Esophagus muscularis mucosa (tissue), 4 donors: ENCODE data around the gene CAMK2A. TPM values are rescaled to one million over a fixed set of nuclear protein-coding genes. Genes with fewer than 3 reads are reported as not detected.

Source experiments
- DNase-seq: peaks from one replicate; pipeline ENCODE4 v3.0.0-alpha.2; 2017; ENCODE audit errors: extremely low spot score
- H3K27ac ChIP-seq, 4 donors: fragments of 200-600 bp; sonication (generic); replicated peaks in 1 of 4; 1 replicate in 3 of 4; 2 replicates in 1 of 4; pipeline ENCODE4 v1.5.1; 2016 to 2019; ENCODE audit warnings: mild to moderate bottlenecking in 1 of 4
- H3K27me3 ChIP-seq, 4 donors: fragments of 200-600 bp; sonication (generic); one replicate each; pipeline versions ENCODE4 v1.5.1 to v1.6.0; 2016 to 2019
- H3K36me3 ChIP-seq, 4 donors: fragments of 200-600 bp; sonication (generic); one replicate each; pipeline ENCODE4 v1.5.1; 2016 to 2019
- H3K4me1 ChIP-seq, 4 donors: fragments of 200-600 bp; sonication (generic); one replicate each; pipeline ENCODE4 v1.5.1; 2016 to 2019
- H3K4me3 ChIP-seq, 4 donors: fragments of 200-600 bp; sonication (generic); 1 replicate in 2 of 4; 2 replicates in 2 of 4; pipeline ENCODE4 v1.5.1; 2016 to 2019; ENCODE audit warnings: mild to moderate bottlenecking in 4 of 4, moderate library complexity in 1 of 4
- H3K9me3 ChIP-seq, 4 donors: fragments of 200-600 bp; sonication (generic); 1 replicate in 3 of 4; 2 replicates in 1 of 4; pipeline ENCODE4 v1.5.1; 2016 to 2019
- EP300 ChIP-seq: sonication (generic); formaldehyde crosslinking; IDR thresholded peaks from one replicate; pipeline ENCODE4 v1.6.1; 2017; ENCODE audit warnings: antibody characterized with exemption
- POLR2A ChIP-seq: fragments of 450-650 bp; IDR thresholded peaks from one replicate; pipeline ENCODE4 v1.6.1; 2017; ENCODE audit warnings: antibody characterized with exemption, moderate library complexity, mild to moderate bottlenecking, low read depth
- POLR2AphosphoS5 ChIP-seq, 2 donors: sonication (generic); formaldehyde crosslinking; IDR thresholded peaks; one replicate each; pipeline ENCODE4 v1.6.1; 2017; ENCODE audit warnings: antibody characterized with exemption in 2 of 2
- WGBS: methylation state at CpG from one replicate; pipeline ENCODE4 v1.1.5; 2018; 5-methylcytosine and 5-hydroxymethylcytosine counted together
- intact Hi-C: fragments of 100-400 bp; cut with DNase I; formaldehyde crosslinking; loops from one replicate; pipeline ENCODE4 v1.15.1; 2023
- total RNA-seq, 4 donors: library from RNA; depleted of rRNA; stranded (reverse); fragments of >200 nt; gene quantifications; one replicate each; pipeline versions ENCODE4 v1.1.0 to v1.2.1, GENCODE V29; 2016
- TF ChIP-seq, protein P1 (sequence below), 3 experiments: fragments of 200-600 bp in 2 of 3; fragments of 450-650 bp in 1 of 3; sonication (generic) in 2 of 3; IDR thresholded peaks; one replicate each; pipeline ENCODE4 v1.5.1; 2017 to 2019; ENCODE audit warnings: antibody characterized with exemption in 3 of 3, mild to moderate bottlenecking in 2 of 3, moderate library complexity in 1 of 3

The CAMK2A gene
- total RNA-seq, 4 donors from 2014 or later: 2.5 to 8.0 (median 3.8) TPM

DNA sequence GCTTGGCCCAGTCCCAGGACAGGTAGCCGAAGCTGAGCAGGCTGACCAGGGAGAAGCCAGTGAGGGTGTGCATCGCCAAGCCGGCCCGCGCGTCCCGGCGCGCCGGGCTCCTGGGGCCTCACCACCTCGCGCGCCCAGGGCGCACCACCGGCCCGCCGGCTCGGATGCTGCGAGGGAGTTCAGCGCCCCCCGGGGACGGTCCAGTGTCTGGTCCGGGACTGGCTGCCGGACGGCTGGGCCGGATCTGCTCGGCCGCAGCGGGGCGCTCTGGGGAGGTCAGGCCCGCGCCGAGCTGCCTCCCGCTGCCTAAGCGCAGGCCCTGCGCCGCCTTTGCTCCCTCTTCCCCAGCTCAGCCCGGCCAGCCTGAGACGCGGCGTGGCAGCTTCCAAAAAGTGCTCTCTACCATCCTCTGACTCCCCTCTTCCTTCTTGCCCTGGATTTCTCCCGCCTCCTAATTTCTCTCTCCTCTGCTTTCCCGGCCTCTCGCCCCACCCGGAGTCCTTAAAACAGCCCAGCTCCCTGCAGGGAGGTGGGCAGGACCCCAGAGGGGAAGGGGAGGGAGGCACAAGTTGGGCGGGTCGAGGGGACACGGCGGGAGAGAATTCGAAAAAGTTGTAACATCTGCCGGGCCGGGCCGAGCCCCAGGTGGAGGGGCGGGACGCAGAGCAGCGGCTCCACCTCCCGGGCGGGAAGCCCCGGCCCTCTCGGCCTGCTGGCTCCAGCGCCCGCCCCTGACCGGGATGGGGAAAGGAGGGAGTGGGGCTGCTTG lies 12.9 kb upstream of the CAMK2A start, which contains the start of gene ARSI:
TSS of gene ARSI (minus strand) at position 605 of the 769 bp plus-strand sequence. CDS start at position 73, 532 bp downstream.
- WGBS: 8% methylated on average over 28 of the region's 63 CpGs
- no peak for TF ChIP-seq EP300
- TF ChIP-seq POLR2AphosphoS5 (IDR thresholded peaks at IDR 0.05): peak; percentile 24 to 46
- TF ChIP-seq, protein P1, sequence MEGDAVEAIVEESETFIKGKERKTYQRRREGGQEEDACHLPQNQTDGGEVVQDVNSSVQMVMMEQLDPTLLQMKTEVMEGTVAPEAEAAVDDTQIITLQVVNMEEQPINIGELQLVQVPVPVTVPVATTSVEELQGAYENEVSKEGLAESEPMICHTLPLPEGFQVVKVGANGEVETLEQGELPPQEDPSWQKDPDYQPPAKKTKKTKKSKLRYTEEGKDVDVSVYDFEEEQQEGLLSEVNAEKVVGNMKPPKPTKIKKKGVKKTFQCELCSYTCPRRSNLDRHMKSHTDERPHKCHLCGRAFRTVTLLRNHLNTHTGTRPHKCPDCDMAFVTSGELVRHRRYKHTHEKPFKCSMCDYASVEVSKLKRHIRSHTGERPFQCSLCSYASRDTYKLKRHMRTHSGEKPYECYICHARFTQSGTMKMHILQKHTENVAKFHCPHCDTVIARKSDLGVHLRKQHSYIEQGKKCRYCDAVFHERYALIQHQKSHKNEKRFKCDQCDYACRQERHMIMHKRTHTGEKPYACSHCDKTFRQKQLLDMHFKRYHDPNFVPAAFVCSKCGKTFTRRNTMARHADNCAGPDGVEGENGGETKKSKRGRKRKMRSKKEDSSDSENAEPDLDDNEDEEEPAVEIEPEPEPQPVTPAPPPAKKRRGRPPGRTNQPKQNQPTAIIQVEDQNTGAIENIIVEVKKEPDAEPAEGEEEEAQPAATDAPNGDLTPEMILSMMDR (IDR thresholded peaks at IDR 0.05): peak; percentile 22 to 29 (median 23)
- intact Hi-C loops: no loop called here
- Histone ChIP-seq H3K4me1 (peaks cover 14 to 95% (median 81%) of the 10 kb centered on the region in 4 donors), H3K9me3 (no peaks in the 10 kb centered on the region), H3K36me3 (peaks cover 0 to 6% (median 2%) of the 10 kb centered on the region in 4 donors), H3K27ac (peak within 1 kb of the TSS; percentile 76 to 83 (median 82)), H3K27me3 (peaks cover 0 to 30% (median 0%) of the 10 kb centered on the region in 4 donors), H3K4me3 (peak within 1 kb of the TSS; percentile 49 to 59 (median 52))
- no peak for DNase-seq

DNA sequence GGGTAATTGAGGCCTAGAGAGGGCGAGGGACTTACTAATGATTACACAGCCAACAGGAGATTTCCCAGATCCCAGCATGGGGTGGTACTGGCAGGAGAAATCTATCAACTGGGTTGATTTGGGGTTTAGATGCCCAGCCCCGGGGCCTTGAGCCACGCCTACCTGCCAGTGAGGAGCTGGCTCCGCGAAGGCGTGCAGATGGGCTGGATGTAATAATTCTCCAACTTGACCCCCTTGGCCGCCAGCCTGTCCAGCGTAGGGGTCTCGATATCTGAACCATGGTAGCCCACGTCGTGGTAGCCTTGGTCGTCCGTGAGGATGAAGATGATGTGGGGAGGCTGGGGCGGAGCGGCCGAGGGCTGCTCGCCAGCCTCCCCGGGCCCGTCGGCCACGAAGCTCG lies 12.3 kb upstream of the CAMK2A start:
- intact Hi-C loops: no loop called here
- Histone ChIP-seq H3K36me3 (peaks cover 0 to 12% (median 4%) of the 10 kb centered on the region in 4 donors), H3K9me3 (no peaks in the 10 kb centered on the region), H3K4me3 (peak overlapping the region; percentile 49 to 59 (median 52)), H3K4me1 (peaks cover 14 to 89% (median 81%) of the 10 kb centered on the region in 4 donors), H3K27ac (peak overlapping the region; percentile 76 to 83 (median 82)), H3K27me3 (peaks cover 0 to 30% (median 0%) of the 10 kb centered on the region in 4 donors)
- TF ChIP-seq POLR2A (no peak), POLR2AphosphoS5 (IDR thresholded peaks at IDR 0.05) (no peak), EP300 (no peak)
- TF ChIP-seq, protein P1 (IDR thresholded peaks at IDR 0.05): no peak
- no peak for DNase-seq
- 23% methylated on average over 12 of the region's 22 CpGs for WGBS

DNA sequence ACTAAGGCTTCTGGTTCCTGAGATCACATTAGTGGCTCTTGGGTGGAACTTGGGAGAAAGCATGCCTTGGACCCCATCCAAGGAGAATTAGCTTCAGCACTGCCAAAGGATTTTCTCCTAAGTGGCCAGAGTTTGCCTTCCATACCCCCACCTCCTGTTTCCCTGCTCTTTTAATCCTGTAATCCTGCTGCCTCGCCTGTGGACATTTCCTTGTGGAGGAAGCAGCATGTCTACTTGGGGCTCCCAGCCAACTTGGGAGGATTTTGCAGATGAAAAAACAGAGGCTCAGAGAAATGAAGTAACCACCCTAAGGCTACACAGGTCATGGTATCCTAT lies 11.6 kb upstream of the CAMK2A start:
- no peaks in the 10 kb centered on the region for H3K9me3 ChIP-seq
- intact Hi-C loops: no loop called here
- no peak for DNase-seq
- TF ChIP-seq, protein P1 (IDR thresholded peaks at IDR 0.05): no peak
- TF ChIP-seq POLR2AphosphoS5 (IDR thresholded peaks at IDR 0.05) (no peak), POLR2A (no peak), EP300 (no peak)
- 60% methylated on average over 1 of the region's 1 CpG for WGBS
- H3K4me3 ChIP-seq: peak overlapping the region; percentile 14 to 52 (median 14)
- H3K27ac ChIP-seq: peak overlapping the region in 3 of 4 donors; percentile 35 to 83 (median 83)
- peaks cover 0 to 12% (median 4%) of the 10 kb centered on the region in 4 donors for H3K36me3 ChIP-seq
- peaks cover 14 to 81% (median 77%) of the 10 kb centered on the region in 4 donors for H3K4me1 ChIP-seq
- peaks cover 0 to 30% (median 0%) of the 10 kb centered on the region in 4 donors for H3K27me3 ChIP-seq

DNA sequence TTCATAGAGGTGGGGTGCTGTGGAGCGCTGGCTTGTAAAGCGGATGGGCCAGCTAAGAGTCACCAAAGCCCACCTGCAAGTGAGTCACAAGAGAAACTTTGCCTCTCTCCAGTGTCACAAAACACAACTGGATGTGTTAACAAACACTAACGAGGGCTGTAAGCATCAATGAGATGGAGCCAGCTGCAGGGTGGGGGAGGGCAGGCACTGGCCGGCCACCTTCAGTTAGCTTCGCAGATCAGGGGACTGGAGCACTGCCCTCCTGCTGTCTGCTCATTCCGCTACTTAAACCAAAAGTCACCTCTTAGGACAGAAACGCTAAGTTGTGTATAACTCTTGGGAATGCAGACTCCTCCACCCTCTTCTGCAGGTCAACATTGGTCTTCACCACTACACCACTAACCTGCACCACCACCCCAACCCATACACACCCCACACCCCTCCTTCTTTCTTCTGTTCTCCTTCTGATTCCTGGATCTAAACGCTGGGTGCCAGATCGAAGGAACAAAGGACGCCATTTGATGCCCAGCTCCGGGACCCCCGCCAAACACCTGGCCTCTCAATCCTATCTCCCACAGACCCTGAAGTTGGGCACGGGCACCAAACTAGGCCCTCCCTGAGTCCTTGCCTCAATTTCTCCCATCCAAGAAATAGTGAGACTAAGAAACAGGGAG lies 11.1 kb upstream of the CAMK2A start:
- peak overlapping the region; percentile 14 to 52 (median 14) for H3K4me3 ChIP-seq
- peaks cover 0 to 30% (median 0%) of the 10 kb centered on the region in 4 donors for H3K27me3 ChIP-seq
- WGBS: 58% methylated on average over 13 of the region's 13 CpGs
- peak overlapping the region; percentile 35 to 83 (median 69) for H3K27ac ChIP-seq
- TF ChIP-seq POLR2A: no peak
- TF ChIP-seq, protein P1 (IDR thresholded peaks at IDR 0.05): no peak
- TF ChIP-seq EP300: no peak
- no peak for TF ChIP-seq POLR2AphosphoS5 (IDR thresholded peaks at IDR 0.05)
- peaks cover 0 to 12% (median 4%) of the 10 kb centered on the region in 4 donors for H3K36me3 ChIP-seq
- DNase-seq: no peak
- intact Hi-C loops: no loop called here
- H3K9me3 ChIP-seq: no peaks in the 10 kb centered on the region
- peaks cover 14 to 79% (median 76%) of the 10 kb centered on the region in 4 donors for H3K4me1 ChIP-seq
